ENCODE results near the gene UBE2E3.

DNA sequence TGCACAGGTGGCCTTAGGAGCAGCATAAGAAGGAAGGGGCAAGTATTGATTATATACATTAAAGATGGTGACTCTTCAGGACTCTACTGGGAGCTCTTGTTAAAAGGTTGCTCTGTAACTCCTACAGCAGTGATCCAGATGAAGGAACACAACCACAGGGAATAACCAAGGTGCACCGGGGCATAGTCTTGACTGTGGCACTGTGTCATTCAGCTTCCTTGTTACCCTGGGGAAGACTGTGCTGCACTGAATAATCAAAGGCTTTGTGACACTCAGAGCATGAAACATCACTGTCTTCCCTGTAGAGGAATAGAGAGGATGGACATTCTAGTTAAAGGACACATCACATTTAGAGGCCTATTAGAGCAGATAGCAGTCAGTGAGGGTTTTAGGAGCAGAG lies 105.3 kb downstream of the UBE2E3 start:
- TF ChIP-seq CTCF (IDR thresholded peaks at IDR 0.05; ENCODE audit: low read depth, low read length, poor library complexity, severe bottlenecking) (no peak), EZH2phosphoT487 (IDR thresholded peaks at IDR 0.05; ENCODE audit: borderline replicate concordance, low read length) (no peak)

Data from DOHH2 (cell line).